ENCODE measurements around the gene SLC1A2.
A peak's percentile ranks its signal among the peaks of the same experiment; 100 is the strongest.

SLC1A2 gene

DNA sequence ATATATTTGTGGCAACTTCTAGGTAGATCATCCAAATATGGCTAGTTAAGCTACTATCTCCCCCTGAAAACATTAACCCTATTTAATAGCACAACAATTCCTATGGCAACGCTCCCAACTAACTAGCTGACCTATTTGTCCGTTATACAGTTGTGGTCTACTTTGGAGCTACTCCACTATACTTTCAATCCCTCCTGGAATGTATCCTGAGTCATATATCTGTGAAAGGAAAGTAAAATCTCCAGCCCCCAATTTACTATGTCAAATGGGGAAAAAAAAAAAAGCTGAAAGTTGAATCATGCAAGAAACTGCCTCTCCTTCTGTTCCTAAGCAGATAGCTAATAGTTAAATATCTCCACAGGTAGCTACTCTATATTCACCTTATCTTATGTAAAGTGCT lies 151.9 kb downstream of the SLC1A2 start:
- DNase-seq (ENCODE audit: low read depth in 1 of 2, low spot score in 1 of 2), result no peak
- TF ChIP-seq GABPA (IDR thresholded peaks at IDR 0.05; ENCODE audit: low read depth), result no peak
- TF ChIP-seq, protein P1, sequence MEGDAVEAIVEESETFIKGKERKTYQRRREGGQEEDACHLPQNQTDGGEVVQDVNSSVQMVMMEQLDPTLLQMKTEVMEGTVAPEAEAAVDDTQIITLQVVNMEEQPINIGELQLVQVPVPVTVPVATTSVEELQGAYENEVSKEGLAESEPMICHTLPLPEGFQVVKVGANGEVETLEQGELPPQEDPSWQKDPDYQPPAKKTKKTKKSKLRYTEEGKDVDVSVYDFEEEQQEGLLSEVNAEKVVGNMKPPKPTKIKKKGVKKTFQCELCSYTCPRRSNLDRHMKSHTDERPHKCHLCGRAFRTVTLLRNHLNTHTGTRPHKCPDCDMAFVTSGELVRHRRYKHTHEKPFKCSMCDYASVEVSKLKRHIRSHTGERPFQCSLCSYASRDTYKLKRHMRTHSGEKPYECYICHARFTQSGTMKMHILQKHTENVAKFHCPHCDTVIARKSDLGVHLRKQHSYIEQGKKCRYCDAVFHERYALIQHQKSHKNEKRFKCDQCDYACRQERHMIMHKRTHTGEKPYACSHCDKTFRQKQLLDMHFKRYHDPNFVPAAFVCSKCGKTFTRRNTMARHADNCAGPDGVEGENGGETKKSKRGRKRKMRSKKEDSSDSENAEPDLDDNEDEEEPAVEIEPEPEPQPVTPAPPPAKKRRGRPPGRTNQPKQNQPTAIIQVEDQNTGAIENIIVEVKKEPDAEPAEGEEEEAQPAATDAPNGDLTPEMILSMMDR (IDR thresholded peaks at IDR 0.05; ENCODE audit: insufficient read depth, low read length), result no peak
- TF ChIP-seq REST (IDR thresholded peaks at IDR 0.05; ENCODE audit: insufficient replicate concordance, low read depth), result no peak
- no peak for TF ChIP-seq POLR2AphosphoS5 (IDR thresholded peaks at IDR 0.05; ENCODE audit: low read depth)
- no peak for TF ChIP-seq SPI1 (IDR thresholded peaks at IDR 0.05; ENCODE audit: borderline replicate concordance, low read depth)
- H3K27me3 ChIP-seq (ENCODE audit: insufficient read depth, poor library complexity, severe bottlenecking), result no peaks in the 10 kb centered on the region
- H3K4me3 ChIP-seq (replicated peaks; ENCODE audit: insufficient read depth, low read length), result no peak overlapping the region
- H3K27ac ChIP-seq (replicated peaks), result no peak overlapping the region

DNA sequence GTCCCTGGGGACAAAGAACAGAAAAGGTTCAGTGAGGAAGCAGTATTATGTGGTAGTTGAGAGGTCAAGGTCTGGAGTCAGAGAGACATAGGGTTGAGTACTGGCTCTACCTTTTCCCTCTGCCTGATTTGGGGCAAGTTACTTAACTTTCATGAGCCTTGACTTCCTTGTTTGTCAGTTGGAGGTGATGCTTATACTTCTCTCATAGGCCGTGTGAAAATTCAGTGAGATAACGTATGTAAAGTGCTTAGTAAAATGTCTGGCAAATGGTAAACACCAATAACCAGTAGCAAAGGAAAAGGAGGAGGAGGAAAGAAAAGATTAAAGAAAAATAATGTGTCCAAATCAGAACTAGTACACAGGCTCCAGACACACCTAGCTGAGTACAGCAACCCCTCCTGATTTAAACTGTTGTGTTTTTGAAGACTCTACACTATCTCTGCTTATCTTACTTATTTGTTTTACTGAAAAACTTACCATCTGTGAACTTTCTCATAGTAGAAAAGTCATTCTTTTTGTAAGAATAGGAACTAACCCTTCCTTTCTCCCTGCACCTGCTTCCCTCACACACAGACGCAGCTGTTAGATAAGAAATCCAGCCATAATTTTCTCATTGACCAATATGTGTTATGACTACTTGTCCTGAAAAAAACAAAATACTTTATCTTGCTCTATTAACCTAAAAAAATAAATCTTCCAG lies 153.5 kb downstream of the SLC1A2 start:
- DNase-seq (ENCODE audit: low read depth in 1 of 2, low spot score in 1 of 2), result no peak
- Histone ChIP-seq H3K27me3 (ENCODE audit: insufficient read depth, poor library complexity, severe bottlenecking) (no peaks in the 10 kb centered on the region), H3K4me3 (replicated peaks; ENCODE audit: insufficient read depth, low read length) (no peak overlapping the region), H3K27ac (replicated peaks) (no peak overlapping the region)
- TF ChIP-seq POLR2AphosphoS5 (IDR thresholded peaks at IDR 0.05; ENCODE audit: low read depth) (no peak), SPI1 (IDR thresholded peaks at IDR 0.05; ENCODE audit: borderline replicate concordance, low read depth) (no peak), REST (IDR thresholded peaks at IDR 0.05; ENCODE audit: insufficient replicate concordance, low read depth) (no peak), GABPA (IDR thresholded peaks at IDR 0.05; ENCODE audit: low read depth) (no peak)
- TF ChIP-seq, protein P1 (IDR thresholded peaks at IDR 0.05; ENCODE audit: insufficient read depth, low read length), result no peak

- no peak overlapping the region for H3K27ac ChIP-seq (replicated peaks)
- no peaks in the 10 kb centered on the region for H3K27me3 ChIP-seq (ENCODE audit: insufficient read depth, poor library complexity, severe bottlenecking)
- H3K4me3 ChIP-seq (replicated peaks; ENCODE audit: insufficient read depth, low read length), result no peak overlapping the region
- no peak for DNase-seq (ENCODE audit: low read depth in 1 of 2, low spot score in 1 of 2)
- TF ChIP-seq POLR2AphosphoS5 (IDR thresholded peaks at IDR 0.05; ENCODE audit: low read depth), result no peak
- peak; percentile 79 for TF ChIP-seq REST (IDR thresholded peaks at IDR 0.05; ENCODE audit: insufficient replicate concordance, low read depth)
Observed at GRCh38 chr11:35262735-35263134, 156.6 kb downstream of the SLC1A2 start.
